GM19452 (cell line): ENCODE results near the gene ST3GAL3.
A peak's percentile ranks its signal among the peaks of the same experiment; 100 is the strongest.

Source experiments
- ATAC-seq: cut with Tn5 transposase; IDR thresholded peaks from one replicate; pipeline ENCODE4 v1.9.1; 2021; ENCODE audit not compliant: unreplicated experiment

Gene ST3GAL3

DNA sequence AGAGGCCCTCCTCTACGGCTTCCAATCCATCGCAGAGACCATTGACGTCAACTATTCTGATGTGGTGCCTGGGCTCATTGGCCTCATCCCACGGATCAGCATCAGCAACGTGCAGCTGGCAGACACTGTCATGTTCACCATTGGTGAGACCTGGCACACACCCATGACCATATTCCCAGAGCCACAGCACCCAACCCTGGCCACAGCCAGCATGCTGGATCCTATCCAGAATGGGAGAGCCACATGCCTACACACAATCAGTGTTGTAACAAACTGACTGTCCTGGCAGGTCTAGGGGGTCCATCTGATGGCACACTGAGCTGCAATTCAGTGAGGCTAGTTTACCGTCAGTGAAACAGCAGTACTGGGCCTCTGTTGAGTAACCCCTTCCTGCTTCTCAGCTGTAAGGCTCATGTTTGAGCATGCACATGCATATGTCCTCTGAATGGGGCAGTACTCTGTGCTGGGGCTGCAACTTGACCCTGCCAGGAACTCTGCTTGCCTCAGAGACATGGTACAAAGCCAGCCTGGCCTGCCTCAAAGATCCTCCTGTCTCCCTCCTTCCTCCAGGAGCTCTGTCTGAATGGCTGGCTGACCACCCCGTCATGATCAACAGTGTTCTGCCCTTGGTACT lies 250.2 kb downstream of the ST3GAL3 start:
- no peak for ATAC-seq

DNA sequence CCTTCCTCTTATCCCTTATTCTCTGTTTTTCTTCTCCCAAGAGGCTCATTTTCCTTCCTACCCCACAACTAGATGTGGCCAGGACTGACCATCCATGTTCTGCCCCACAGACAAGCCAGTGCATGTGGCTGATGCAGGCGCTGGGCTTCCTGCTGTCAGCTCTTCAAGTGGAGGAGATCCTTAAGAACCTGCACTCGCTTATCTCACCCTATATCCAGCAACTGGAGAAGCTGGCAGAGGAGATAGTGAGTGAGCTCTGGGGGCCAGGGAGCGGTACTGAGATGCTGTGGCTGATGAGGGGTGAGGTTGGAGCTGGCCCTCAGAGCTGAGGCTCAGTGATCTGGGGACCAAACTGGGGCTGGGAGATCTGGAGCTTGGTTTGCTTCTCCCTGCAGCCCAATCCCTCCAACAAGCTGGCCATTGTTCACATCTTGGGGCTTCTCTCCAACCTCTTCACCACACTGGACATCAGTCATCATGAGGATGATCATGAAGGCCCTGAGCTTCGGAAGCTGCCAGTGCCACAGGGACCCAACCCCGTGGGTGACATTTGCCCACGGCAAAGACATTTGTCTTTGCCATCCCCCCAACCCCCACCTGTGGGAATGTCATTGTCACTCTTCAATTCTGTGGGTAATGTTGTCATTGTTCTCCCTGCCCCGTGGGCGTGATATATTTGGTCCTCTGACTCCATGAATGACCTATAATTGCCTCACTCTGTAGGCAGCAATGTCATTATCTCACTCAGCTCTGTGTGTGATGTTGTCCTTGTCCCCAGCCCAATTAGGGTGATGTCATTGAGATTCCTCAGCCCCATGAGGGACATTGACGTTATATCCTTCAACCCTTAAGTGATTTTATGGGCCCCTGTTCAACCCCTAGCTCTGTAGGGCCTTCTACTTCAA lies 251.3 kb downstream of the ST3GAL3 start:
- ATAC-seq = no peak

DNA sequence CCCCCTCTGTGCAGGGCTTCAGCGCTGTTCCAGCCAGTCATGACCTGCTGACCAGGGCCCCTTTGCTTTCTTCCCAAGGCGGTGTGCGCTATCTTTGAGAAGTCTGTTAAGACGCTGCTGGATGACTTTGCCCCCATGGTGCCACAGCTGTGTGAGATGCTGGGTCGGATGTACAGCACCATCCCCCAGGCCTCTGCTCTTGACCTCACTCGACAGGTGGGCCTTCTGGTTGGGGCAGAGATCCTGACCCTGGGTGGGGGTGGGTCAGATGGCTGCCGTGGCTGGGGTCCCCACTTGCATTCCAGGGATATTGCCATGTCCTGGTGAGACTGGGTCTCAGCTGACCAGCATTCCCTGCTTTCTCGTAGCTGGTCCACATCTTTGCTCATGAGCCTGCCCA lies 253.5 kb downstream of the ST3GAL3 start:
- no peak for ATAC-seq

DNA sequence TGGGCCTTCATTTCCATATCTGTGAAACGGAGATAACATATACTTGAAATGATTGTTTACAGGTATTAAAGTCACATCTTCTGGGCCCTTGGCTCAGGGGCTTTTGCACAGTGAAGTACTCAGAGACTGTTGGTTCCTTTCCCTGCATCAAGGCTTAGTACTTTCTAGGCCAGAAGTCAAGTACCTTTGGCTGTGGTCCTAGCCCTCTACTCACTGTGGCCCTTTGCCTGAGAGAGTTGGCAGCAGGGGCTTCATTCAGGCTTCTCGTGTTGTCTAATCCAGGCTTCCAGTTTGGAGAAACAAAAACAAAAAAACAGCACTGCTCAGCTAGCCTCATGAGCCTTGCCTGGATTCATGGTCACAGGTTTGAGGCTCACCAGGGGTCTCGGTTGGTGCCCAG lies 254.4 kb downstream of the ST3GAL3 start:
- ATAC-seq = no peak

DNA sequence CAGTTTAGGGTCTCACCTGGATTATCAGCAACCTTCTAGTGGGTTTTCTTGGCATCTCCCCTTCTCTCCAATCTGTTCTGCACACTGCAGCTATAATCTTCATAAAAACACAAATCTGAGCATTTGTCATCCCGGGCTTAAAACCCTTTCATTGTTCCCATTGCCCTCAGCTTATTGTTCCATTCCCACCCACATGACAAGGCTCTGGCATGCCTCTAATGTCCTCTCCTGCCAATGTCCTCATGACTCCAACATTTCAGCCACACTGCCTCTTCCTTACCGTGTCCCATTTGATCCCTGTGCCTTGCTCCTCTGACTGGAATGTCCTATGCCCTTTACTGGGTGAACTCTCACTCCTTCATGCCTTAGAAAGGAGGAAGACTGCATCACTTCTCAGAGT lies 255.0 kb downstream of the ST3GAL3 start:
- no peak for ATAC-seq

DNA sequence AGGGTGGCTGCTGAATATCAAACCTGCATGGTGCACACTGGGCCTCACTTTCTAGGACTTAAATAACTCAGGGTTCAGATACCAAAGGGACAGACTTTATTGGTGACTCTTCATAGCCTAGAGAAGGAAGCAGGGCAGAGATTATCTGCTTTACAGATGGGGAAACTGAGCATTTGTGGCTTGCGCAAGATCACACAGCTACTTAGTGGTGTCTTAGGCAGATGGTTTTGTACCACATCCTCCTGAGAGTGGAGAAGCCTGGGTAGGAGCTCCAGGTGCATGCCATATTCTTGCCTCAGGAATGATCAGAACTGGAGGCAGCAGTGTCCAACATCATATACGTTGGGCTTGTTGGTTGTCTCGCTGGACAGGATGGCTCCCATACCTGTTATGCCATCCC lies 255.7 kb downstream of the ST3GAL3 start:
- ATAC-seq = no peak

DNA sequence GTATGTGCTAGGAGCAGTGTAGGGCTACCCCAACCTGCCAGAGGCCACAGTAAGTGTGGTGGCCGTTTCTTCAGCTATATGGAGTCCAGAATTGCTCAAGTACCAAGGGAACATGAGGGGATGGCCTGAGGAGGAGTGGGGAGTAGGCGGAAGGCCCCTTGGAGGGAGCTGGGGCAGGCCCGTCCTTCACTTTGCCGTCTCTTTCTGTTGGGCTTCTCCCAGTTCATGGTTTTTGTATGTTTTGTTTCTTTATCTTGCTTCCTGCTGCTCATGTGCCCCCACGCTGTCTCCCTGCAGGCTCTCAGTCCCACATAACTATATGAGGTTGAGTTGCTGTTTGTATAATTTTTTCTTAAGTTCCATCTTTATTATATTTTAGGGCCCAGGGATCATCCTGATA lies 256.6 kb downstream of the ST3GAL3 start:
- ATAC-seq = no peak

DNA sequence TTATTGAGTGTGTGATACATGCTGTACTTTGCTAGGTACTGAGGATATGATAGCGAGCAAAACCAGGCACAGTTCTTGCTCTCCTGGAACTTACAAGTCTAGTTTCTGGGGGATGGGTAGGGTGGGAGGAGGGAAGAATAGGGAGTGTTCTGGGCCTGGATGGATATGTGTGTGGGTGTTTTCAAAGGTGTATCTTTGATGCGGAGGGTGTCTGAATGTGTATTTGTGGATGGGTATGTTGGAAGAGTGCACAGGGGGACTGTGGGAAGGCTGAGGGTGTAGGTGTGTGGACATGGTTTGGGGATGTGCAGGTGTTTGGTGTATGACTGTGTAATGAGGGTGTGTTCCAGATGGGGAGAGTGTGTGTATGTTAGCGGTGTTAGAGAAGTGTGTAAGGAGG lies 258.0 kb downstream of the ST3GAL3 start:
- no peak for ATAC-seq

DNA sequence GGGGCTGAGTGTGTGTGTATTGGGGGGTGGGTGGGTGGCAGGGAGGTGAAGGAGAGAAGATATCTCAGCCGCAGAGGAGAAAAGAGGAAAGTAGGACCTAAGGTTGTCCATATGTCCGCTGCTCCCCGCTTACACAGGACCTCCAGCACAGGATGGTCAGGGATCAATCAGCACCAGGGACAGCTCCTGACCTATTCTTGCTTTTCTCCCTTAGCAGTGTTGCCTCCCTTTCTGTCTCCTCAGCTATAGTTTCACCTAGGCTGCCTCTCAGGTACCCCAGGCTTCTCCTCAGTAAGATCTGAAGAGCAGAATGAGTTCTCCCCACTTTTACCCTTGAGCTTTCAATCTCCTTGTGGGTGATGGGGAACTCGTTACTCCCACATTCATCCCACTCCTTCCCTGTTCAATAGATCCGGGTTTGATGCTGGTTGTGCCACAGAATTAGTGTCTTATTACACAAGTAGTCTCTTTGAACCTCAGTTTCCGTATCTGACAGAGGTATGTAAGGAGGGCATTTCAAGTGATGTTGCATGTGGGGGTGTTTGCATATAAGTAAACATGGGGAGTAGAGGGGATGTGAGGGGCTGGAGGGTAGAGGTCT lies 261.1 kb downstream of the ST3GAL3 start:
- no peak for ATAC-seq

DNA sequence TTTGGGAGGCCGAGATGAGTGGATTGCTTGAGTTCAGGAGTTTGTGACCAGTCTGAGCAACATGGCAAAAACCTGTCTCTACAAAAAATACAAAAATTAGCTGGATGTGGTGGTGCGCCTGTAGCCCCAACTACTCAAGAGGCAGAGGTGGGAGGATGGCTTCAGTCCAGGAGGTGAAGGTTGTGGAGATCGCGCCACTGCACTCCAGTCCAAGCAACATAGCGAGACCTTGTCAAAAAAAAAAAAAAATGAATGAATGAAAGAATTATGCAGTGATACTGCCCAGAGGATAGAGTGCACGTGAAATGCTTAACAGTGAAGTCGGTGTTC lies 262.0 kb downstream of the ST3GAL3 start:
- no peak for ATAC-seq

DNA sequence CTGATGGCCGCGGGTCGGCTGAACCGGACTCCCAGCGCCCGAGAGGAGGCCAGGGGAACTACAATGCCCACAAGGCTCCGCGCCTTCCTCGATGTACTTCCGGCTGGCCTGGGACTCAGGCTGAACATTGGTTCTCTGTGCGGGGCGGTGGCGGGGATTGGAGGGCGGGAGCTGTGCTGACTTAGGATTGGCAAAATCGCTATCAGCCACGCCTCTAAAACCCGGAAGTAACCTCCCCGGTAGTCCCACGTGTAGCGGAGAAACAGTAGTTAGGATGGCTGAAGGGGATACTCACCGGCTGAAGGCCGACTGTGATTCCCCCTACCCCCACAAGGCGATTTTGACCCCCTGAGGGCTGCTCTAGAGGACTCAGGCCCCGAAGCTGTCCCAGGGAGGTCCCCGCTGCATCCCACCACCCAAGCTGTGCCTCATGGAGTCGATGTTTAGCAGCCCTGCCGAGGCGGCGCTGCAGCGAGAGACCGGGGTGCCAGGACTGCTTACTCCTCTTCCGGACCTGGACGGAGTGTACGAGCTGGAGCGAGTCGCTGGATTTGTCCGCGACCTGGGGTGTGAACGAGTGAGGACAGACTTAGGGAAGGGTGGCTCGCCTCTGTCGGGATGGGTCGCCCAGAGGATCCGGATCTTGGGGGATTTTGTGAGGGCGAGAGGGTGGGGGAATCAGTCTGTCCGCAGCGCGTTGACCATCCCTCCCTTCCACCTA lies 262.6 kb downstream of the ST3GAL3 start, which contains the start of gene DPH2:
Gene DPH2, plus strand, starts transcription at position 265 of the 721 bp plus-strand sequence. Its CDS starts 166 bp downstream, at position 431.
- peak; percentile 81 for ATAC-seq

DNA sequence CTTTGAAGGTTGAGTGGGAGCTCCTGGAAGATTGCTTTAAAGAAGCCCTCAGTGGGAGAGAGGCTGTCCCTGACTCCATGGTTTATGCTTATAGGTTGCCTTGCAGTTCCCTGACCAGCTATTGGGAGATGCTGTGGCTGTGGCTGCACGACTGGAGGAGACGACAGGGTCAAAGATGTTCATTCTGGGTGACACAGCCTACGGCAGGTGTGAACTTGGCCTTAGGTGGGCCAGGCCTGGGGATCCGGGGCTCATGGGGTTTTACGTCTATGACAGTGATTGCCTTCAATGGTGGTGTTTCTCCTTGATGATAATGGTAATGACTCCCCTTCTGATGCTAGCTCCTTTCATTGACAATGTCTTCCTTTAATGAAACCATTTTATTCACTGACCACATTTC lies 263.2 kb downstream of the ST3GAL3 start:
- ATAC-seq = no peak

DNA sequence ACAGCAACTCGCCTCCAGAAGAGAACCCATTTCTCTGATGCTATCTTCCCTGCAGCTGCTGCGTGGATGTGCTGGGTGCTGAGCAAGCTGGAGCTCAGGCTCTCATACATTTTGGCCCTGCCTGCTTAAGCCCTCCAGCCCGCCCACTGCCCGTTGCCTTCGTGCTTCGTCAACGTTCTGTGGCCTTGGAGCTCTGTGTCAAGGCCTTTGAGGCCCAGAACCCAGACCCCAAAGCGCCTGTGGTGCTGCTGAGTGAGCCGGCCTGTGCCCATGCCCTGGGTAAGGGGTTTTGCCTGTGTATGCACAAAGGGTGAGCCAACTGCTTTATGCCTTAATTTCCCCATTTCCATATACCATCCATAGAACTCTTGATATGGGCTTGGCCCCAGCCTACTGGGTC lies 263.6 kb downstream of the ST3GAL3 start:
- ATAC-seq = no peak

DNA sequence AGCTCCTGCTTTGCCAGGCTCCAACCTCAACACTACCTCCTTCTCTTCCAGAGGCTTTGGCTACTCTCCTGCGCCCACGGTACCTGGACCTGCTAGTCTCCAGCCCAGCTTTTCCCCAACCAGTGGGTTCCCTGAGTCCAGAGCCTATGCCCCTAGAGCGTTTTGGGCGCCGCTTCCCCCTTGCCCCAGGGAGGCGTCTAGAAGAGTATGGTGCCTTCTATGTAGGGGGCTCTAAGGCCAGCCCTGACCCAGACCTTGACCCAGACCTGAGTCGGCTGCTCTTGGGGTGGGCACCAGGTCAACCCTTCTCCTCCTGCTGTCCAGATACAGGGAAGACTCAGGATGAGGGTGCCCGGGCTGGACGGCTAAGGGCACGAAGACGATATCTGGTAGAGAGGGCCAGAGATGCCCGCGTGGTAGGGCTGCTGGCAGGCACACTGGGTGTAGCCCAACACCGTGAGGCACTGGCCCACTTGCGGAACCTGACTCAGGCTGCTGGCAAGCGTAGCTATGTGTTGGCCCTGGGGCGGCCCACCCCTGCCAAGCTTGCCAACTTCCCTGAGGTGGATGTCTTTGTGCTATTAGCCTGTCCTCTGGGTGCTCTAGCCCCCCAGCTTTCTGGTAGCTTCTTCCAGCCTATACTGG lies 264.1 kb downstream of the ST3GAL3 start:
- ATAC-seq = no peak

DNA sequence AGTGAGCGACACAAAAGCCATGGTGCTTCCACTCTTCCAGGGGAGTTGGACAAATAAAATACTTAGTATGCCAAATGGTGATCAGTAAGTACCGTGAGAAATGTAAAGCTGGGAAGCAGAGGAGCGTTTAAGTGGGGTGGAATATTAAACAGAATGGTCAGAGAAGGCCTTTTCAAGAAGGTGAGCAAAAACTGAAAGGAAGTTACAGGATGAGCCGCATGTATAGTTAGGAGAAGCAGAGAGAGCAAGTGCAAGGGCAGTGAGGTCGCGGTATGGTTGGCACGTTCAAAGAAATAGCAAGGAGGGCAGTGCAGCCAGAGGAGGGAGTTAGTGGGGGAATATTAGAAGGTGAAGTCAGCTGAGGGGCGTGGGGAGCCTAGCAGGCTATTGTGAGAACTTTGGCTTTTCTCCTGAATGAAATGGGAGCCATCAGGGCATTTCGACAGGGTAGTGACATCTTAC lies 266.7 kb downstream of the ST3GAL3 start:
- no peak for ATAC-seq

DNA sequence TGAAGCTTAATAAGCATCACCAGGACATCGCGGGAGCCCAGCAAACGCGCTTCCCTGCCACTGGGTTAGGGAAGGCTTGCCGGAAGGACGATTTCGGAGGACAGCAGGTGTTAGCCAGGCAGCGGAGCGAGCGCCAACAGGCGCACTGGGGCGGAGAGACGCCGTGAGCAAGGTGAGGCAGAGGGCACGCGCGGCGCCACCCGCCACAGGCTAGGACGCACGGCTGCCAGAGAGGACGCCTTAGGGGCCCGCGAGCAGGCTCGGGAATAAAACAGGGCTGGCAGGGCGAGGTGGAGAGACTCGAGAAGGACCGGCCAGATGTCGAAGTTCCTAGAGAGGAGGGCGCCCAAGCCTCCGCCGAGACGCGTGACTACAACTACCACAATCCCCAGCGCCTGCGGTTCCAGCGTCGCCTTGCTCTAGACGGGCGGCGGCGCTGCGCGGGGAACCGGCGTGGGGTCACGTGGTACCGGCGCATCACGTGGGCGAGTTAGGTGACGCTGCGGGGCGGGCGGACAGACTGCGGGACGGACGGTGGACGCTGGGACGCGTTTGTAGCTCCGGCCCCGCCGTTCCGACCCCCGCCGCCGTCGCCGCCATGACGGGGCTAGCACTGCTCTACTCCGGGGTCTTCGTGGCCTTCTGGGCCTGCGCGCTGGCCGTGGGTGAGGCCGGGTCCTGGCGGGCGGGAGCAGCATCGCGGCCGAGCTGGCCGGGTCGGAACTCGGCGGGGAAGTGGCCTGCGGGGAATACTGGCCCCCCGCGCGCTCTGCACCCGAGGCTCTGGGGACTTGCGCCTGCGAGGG lies 267.3 kb downstream of the ST3GAL3 start, which contains the start of gene ATP6V0B:
Gene ATP6V0B, plus strand, starts transcription at position 518 of the 806 bp plus-strand sequence. Its CDS starts 81 bp downstream, at position 599.
- peak; percentile 67 for ATAC-seq

DNA sequence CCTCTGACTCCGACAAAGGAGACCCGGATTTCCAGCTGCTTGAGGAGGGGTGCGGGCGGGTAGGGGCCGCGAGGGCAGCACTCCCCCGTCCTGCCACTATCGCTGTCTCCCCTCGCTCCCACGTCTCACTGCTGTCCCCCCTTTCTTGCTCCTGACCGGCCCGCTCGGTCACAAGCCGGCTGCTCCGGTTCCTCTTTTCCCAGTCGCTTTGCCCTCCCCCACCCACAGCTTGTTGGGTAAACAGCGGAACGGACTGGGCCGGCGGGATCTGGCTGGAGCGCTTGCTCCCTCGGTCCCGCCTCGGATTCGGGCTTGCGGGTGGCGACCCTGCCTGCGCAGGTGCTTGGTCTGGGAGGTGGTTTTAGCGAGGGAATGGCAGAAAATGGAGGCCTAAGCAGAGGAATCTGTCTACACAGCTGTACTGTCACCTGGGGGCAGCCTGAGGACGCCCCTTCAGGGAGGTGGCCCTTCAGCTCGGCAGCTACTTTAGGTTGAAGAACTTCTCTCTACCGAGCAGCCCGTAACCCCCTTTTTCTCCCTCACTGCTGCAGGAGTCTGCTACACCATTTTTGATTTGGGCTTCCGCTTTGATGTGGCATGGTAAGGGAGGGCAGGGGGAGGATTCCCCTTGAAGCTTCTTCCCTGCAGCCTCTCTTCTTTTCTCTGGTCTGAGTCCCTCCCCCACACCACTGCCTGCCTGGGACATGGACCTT lies 268.1 kb downstream of the ST3GAL3 start:
- ATAC-seq = no peak

DNA sequence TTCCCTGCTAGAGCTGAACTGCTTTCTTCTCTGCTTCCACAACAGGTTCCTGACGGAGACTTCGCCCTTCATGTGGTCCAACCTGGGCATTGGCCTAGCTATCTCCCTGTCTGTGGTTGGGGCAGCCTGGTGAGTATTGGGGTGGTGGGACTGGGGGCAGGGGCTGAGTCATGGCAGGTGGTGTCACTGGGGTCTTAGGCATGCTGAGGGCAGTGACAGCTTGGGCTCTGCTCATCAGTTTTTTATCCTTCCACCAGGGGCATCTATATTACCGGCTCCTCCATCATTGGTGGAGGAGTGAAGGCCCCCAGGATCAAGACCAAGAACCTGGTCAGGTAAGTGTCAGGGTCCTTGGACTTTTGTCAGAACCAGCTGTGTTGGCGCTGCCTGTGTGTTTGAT lies 268.7 kb downstream of the ST3GAL3 start:
- no peak for ATAC-seq

DNA sequence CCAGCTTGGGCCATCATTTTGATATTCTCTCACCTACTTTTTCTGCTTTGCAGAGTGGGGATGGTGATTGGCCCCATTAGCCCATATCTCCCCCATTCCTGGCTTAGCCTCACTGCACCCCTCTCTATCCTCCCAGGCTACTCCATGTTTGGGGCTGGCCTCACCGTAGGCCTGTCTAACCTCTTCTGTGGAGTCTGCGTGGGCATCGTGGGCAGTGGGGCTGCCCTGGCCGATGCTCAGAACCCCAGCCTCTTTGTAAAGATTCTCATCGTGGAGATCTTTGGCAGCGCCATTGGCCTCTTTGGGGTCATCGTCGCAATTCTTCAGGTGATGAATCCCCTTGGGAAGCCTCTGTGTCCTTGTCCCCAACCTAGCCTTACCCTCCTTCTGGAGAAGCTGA lies 269.6 kb downstream of the ST3GAL3 start:
- ATAC-seq = no peak
